H7 (cell line): ENCODE measurements around the gene PPP2R3B. TPM values are rescaled to one million over a fixed set of nuclear protein-coding genes. Genes with fewer than 3 reads are reported as not detected.

ENCODE experiments used
- DNase-seq: peaks from one replicate; pipeline ENCODE4 v3.0.0; 2012
- H3K27me3 ChIP-seq: 2 replicates; pipeline ENCODE4 v1.6.0; 2011; ENCODE audit warnings: mild to moderate bottlenecking, low read length; ENCODE audit not compliant: control insufficient read depth, insufficient read depth
- H3K36me3 ChIP-seq: replicated peaks from 2 replicates; pipeline ENCODE4 v1.5.1; 2011; ENCODE audit warnings: low read length; ENCODE audit not compliant: control insufficient read depth, insufficient read depth
- H3K4me3 ChIP-seq: 2 replicates; pipeline ENCODE4 v1.5.1; 2011; ENCODE audit warnings: low read depth, mild to moderate bottlenecking, control low read depth, low read length, moderate library complexity; ENCODE audit not compliant: insufficient read depth
- total RNA-seq: library from RNA; depleted of rRNA; stranded (reverse); fragments of >200 nt; shearing (Covaris generic); gene quantifications from 2 replicates; pipeline ENCODE4 v1.2.3, GENCODE V29; 2014

PPP2R3B gene
- total RNA-seq, 1 experiment from 2014 or later: 63.1 TPM

DNA sequence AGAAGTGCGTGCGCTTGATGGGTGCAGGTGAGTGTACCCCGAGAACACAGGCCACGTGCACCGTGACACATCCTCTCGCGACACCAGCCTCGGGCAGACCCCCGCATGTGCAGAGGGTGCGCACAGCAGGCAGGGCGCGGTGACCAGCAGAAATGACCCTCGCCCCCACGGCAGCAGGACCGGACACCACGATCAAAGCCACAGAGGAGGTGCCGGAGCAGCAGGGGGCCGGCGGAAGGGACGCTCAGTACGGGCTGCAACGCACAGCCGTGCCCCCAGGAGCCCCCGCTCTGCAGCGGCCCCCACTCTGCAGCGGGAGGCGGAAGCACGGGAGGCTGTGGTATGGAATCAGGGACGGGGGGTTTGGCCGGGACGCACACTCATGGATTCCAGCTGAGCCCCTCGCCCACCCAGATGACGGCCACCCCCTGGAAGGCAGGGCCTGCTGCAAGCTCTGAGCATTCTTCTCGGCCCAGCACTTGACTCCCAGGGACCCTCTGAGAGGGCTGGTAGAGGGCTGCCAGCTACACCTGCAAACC lies 17.1 kb downstream of the PPP2R3B start:
- peak; percentile 73 for DNase-seq
- Histone ChIP-seq H3K4me3 (no peak overlapping the region), H3K27me3 (peaks cover 14% of the 10 kb centered on the region), H3K36me3 (no peaks in the 10 kb centered on the region)

DNA sequence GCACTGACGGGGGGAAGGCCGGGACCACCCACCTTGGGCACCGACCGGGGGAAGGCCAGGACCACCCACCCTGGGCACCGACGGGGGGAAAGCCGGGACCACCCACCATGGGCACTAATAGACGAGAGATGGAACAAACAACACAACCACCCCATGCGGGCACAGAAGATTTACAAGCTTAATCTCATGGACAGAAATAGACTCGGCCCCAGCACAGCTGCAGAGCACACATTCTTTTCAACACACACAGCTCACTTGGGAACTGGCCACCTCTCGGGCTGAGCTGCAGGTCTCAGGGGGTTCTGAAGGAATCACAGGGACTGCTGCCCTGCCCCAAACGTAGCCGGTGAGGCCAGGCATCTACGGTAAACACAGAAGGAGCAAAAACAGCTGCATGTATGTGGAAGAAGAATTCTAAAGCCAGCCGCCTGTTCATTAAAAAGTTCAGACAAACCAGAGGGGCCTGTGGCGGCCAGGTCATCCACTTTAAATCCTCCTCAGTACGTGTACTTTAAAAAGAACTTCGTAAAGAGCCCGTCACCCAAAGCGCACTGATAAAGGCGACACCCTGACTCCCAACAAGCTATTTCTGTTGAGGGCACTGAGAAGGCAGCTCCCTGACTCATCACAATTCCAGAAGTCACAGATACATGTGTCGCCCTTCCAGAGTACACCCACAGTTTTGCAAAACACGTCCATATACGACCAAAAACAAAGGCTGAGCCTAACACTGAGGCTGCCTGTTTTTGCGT lies 17.7 kb downstream of the PPP2R3B start:
- no peak overlapping the region for H3K4me3 ChIP-seq
- DNase-seq: peak; percentile 85
- no peaks in the 10 kb centered on the region for H3K36me3 ChIP-seq
- H3K27me3 ChIP-seq: peaks cover 7% of the 10 kb centered on the region

DNA sequence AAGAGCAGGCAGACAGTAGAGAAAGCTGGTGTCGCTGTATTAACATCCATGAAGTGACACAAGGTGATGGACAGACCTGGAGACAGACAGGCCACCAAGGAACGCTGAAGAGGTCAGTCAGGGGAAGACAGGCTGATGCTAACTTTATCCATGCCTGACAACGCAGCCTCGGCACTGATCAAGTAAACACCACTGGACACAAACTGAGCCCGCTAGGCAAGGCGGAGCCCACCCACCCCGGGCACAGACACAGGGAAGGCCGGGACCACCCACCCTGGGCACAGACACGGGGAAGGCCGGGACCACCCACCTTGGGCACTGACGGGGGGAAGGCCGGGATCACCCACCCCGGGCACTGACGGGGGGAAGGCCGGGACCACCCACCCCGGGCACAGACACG lies 18.8 kb downstream of the PPP2R3B start:
- Histone ChIP-seq H3K36me3 (no peaks in the 10 kb centered on the region), H3K4me3 (no peak overlapping the region), H3K27me3 (peaks cover 2% of the 10 kb centered on the region)
- DNase-seq: peak; percentile 60

DNA sequence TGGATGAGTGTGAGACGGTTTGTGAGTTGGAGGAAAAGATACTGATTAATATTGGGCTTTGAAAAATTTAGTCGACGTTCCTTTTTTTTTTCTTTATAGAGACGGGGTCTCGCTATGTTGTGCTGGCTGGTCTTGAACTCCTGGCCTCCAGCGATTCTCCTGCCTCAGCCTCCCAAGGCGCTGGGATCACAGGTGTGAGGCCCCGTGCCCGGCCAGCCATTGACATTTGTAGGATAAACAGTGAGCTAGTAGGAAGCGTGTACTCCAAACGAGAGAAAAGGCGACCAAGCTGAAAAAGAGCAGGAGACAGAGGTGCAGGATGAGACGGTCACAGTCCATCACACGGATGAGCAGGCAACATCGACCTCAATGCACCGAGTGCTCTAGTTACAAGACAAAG lies 19.4 kb downstream of the PPP2R3B start:
- Histone ChIP-seq H3K4me3 (no peak overlapping the region), H3K36me3 (no peaks in the 10 kb centered on the region), H3K27me3 (no peaks in the 10 kb centered on the region; the same call in 1 of the 2 replicates)
- no peak for DNase-seq

DNA sequence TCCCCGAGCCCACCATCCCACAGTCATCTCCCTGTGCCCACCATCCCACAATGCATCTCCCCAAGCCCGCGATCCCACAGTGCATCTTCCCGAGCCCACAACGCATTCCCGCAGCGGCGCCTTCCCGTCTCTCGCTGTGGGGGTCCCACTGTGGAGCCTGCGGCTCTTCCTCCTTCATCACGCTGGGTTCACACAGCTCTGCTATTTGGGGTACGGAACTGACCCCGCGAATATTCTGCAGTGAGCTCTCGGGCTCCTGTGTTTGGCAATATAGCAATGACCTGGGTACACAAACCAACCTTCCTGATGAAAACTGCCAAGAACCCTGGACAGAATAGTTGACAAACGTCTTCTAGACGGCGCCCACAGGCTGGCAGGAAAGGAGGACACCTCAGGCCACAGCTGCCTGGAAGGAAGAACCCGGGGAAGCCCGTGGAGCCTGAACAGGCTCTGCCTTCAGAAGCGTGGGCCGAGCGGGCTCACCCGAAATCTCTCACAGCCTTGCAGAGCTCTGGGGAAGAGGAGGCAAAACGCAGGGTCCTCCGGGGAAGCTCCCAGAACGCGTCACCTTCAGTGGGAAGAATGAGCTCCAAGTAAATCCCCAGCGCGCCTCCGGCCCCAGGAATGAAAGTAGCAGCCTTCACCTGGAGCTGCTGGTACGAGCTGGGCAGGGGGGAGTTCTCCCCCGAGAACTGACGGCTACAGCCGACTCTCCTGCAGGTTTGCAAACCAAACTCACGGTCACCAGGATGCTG lies 22.9 kb downstream of the PPP2R3B start:
- H3K27me3 ChIP-seq: no peaks in the 10 kb centered on the region
- peaks cover 3% of the 10 kb centered on the region for H3K36me3 ChIP-seq
- peak; percentile 66 for DNase-seq
- H3K4me3 ChIP-seq: no peak overlapping the region

DNA sequence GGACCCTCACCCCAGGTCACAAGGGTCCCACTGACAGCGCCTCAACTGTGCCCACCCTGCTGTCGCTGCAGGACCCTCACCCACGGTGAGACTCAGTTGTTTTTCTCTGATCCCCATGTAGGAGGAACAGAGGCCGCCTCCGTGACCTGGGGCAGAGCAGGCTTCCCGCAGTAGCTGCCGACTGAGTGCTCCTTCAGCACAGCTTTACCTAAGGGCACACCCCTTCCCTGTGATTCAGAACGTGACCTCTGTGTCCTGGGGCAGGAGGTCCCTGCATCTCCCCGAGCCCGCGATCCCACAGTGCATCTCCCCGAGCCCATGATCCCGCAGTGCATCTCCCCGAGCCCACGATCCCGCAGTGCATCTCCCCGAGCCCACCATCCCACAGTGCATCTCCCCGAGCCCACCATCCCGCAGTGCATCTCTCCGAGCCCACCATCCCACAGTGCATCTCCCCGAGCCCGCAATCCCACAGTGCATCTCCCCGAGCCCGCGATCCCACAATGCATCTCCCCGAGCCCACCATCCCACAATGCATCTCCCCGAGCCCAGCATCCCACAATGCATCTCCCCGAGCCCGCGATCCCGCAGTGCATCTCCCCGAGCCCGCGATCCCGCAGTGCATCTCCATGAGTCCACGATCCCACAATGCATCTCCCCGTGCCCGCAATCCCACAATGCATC lies 23.6 kb downstream of the PPP2R3B start:
- no peaks in the 10 kb centered on the region for H3K27me3 ChIP-seq
- no peak overlapping the region for H3K4me3 ChIP-seq
- H3K36me3 ChIP-seq: peaks cover 3% of the 10 kb centered on the region
- no peak for DNase-seq

DNA sequence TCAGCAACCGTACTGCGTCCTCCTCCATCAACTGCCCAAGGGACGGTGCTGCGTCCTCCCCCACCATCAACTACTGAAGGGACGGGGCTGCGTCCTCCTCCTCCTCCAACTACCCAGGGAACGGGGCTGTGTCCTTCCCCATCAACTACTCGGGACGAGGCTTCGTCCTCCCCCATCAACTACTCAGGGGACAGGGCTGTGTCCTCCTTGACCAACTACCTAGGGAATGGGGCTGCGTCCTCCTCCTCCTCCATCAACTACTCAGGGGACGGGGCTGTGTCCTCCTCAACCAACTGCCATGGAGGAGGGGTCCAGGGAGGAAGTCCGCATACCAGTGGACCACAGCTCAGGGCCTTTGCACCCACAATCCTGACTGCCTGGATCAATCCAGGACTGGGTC lies 24.4 kb downstream of the PPP2R3B start:
- DNase-seq: no peak
- H3K4me3 ChIP-seq: no peak overlapping the region

DNA sequence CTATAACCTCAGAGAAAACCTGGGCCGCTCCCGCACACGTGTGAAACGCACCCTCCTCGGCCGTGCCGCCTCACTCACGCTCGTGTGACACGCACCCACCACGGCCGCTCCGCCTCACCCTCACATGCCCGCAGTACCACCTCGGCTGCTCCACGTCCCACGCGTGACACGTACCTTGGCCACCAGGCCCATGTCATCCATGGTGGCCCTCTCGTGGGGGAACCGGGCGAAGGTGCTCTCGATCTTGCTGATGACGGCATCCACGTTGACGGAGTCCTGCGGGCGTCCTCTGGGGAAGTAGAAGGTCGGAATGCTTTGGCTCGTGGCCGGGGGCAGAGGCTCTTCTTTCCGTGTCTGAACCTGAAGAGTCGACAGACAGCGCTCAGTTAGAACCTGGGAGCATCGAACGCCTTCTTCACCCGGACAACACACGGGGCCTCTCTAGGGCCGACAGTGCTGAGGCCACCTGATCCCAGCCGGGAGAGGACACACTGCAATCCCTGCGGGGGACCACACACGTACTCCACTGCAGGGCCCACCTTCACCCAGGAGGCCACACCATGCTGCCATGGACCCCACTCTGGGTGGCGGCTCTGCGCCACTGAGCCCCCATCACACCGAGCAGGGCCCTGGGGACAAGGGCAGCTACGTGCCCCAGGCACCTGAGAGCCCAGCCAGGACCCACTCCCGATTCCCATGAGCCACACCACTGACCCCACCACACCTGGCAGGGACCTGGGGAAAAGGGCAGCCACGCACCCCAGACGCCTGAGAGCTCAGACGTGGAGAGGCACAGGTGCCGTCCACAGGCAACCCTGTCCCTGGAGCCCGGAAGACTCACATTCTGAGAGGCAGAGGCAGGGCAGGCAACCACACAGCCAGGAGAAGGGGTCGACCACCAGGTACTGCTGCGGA lies 25.2 kb downstream of the PPP2R3B start:
- DNase-seq: no peak
- Histone ChIP-seq H3K27me3 (no peaks in the 10 kb centered on the region), H3K4me3 (no peak overlapping the region), H3K36me3 (peaks cover 3% of the 10 kb centered on the region)

More for the DNA sequence above, 24.4 kb downstream of the PPP2R3B start:
- peaks cover 3% of the 10 kb centered on the region for H3K36me3 ChIP-seq
- H3K27me3 ChIP-seq: no peaks in the 10 kb centered on the region

DNA sequence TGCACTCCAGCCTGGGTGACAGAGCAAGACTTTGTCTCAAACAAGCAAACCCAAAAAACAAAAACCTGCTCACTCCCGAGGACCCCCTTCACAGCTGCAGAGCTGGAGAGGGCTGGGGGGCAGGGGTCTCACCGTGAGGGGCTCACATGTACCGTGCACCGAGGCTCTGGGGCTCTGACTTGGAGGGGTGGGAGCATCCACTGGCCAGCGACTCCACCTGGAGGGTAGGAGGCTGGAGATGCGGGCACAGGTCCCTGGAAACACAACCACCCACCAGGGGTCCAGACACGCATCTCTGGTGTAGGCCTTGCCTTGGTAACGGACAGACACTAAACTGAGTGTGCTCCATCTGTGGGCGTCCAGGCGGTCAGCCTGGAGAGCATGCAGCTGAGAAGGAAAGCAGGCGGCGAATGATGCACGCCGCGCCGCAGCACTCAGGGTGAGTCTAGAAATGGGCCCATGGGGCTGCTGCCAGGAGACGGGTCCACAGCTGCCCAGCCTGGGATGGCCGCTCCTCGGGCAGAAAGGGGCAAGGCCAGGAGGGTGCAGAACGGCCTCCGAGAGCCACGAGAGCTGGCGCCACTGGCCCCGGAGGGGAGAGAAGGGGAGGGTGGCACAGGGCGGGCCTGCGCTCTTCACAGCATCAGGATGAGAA lies 26.1 kb downstream of the PPP2R3B start:
- DNase-seq: no peak
- peaks cover 3% of the 10 kb centered on the region for H3K36me3 ChIP-seq
- H3K27me3 ChIP-seq: no peaks in the 10 kb centered on the region
- no peak overlapping the region for H3K4me3 ChIP-seq

DNA sequence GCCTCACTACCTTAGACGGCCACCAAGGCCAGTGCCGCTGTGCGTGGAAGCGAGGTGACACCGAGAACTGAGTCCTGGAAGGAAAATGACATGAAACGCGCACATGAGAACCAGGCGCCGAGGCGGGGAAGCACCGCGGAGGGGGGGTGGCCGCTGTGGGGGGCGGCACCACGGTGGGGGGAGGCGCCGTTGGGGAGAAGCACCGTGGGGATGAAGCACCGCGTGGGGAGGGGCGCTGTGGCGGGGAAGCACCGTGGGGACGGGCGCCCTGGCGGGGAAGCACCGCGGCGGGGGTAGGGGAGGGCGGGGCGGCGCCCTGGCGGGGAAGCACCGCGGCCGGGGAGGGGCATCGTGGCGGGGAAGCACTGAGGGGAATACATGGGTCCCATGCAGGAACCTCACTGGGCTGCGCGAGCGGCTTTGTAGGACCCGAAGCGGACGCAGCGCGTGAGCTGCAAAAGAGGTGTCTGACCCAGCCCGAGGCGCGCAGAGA lies 28.0 kb downstream of the PPP2R3B start:
- Histone ChIP-seq H3K36me3 (peaks cover 3% of the 10 kb centered on the region), H3K27me3 (no peaks in the 10 kb centered on the region), H3K4me3 (no peak overlapping the region)
- no peak for DNase-seq

DNA sequence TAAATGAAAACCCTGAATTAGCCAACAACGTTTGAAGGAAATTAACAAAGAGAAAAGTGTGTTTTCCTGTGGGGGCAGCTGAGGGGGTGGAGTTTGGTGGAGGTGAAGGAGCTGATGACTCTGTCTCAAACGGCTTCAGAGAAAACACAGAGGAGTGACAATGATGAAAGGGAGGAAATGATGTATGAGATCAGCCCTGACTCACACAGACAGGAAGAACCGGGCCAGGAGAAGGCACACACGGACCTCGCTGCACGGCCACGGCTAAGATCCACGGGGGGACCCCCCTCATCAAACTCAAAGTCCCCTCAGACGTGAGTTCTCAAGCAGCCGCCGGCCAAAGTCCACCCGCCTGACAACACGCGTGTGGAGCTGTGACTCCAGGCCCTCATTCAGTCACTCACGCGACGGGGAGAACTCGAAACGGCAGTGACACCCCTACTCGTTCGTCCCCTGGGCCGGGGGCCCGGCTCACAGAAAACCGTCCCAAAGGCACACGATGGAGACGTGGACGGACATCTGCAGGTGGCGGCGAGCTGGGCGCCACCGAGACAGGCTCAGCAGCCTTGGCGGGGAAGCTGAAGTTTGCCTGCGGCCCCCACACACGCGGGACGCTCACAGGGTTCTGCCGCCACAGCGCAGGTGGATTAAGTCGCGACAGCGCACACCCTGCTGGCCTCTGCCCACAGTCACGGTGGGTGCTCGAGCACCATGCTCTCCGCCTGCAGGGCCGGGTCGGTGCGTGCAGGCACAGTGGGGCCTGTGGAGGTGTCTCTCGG lies 28.8 kb downstream of the PPP2R3B start:
- DNase-seq: no peak
- no peaks in the 10 kb centered on the region for H3K27me3 ChIP-seq

DNA sequence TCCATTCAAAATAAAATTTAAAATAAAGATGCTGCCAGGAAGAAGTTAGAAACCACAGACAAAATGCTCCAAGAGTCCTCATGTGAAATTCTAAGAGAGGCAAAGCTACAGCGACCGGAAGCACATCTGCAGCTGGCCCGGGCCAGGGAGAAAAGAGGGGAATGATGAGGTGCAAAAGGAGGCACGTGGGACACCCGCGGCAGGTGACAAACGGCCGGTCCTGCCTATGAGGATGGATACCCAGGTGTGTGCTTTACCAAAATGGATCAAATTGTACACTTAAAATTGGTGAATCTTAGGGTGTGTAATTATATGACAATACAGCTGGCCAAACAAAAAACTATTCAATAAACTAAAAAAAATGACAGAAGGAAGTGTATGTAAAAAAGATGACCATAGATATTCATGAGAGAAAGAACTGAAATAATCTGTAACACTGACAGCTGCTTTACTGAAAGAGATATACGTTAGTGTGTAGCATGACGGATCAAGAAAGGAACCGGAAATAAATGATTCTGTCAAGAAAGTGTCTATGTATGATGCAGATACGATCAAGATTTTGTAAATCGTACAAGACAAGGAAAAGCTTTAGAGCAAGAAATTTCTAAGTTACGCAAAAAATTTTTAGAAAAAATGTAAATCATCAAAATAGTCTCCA lies 29.5 kb downstream of the PPP2R3B start:
- Histone ChIP-seq H3K36me3 (peaks cover 4% of the 10 kb centered on the region), H3K4me3 (no peak overlapping the region), H3K27me3 (no peaks in the 10 kb centered on the region)
- no peak for DNase-seq

More for the DNA sequence above, 28.8 kb downstream of the PPP2R3B start:
- Histone ChIP-seq H3K36me3 (peaks cover 3% of the 10 kb centered on the region), H3K4me3 (no peak overlapping the region)
